KOPT-K1 (cell line): ENCODE measurements around the gene NRP1.
A peak's percentile ranks its signal among the peaks of the same experiment; 100 is the strongest.

Experiments used
- H3K27ac ChIP-seq: fragments of 200-600 bp; sonication (generic); 2 replicates; pipeline ENCODE4 v1.5.1; 2016; ENCODE audit warnings: antibody characterized with exemption, mild to moderate bottlenecking, low read depth, low read length; ENCODE audit not compliant: poor library complexity, severe bottlenecking
- H3K36me3 ChIP-seq: fragments of 200-600 bp; sonication (generic); 2 replicates; pipeline ENCODE4 v1.5.1; 2017; ENCODE audit warnings: antibody characterized with exemption, mild to moderate bottlenecking, low read length, moderate library complexity; ENCODE audit not compliant: insufficient read depth
- H3K9me3 ChIP-seq: fragments of 200-600 bp; sonication (generic); 2 replicates; pipeline ENCODE4 v1.5.1; 2017; ENCODE audit warnings: antibody characterized with exemption, low read length, mild to moderate bottlenecking; ENCODE audit not compliant: insufficient read depth, poor library complexity, severe bottlenecking

The NRP1 gene

GRCh38 chr10:33154590-33154989, 179.9 kb downstream of the NRP1 start:
- H3K36me3 ChIP-seq = no peaks in the 10 kb centered on the region
- H3K27ac ChIP-seq = no peak overlapping the region
- H3K9me3 ChIP-seq = no peaks in the 10 kb centered on the region

GRCh38 chr10:33153968-33154327, 180.5 kb downstream of the NRP1 start:
- Histone ChIP-seq H3K9me3 (no peaks in the 10 kb centered on the region), H3K36me3 (no peaks in the 10 kb centered on the region), H3K27ac (peak overlapping the region; percentile 32)

GRCh38 chr10:33153251-33153967, 181.1 kb downstream of the NRP1 start:
- peak overlapping the region; percentile 32 for H3K27ac ChIP-seq
- no peaks in the 10 kb centered on the region for H3K9me3 ChIP-seq
- H3K36me3 ChIP-seq = no peaks in the 10 kb centered on the region

- H3K27ac ChIP-seq = no peak overlapping the region
- no peaks in the 10 kb centered on the region for H3K36me3 ChIP-seq
- H3K9me3 ChIP-seq = no peaks in the 10 kb centered on the region
These were observed 181.7 kb downstream of the NRP1 start for GRCh38 chr10:33152750-33153149.

- no peaks in the 10 kb centered on the region for H3K9me3 ChIP-seq
- no peak overlapping the region for H3K27ac ChIP-seq
- no peaks in the 10 kb centered on the region for H3K36me3 ChIP-seq
These were observed 182.3 kb downstream of the NRP1 start for GRCh38 chr10:33152146-33152545.

- H3K9me3 ChIP-seq = no peaks in the 10 kb centered on the region
- H3K36me3 ChIP-seq = no peaks in the 10 kb centered on the region
- H3K27ac ChIP-seq = no peak overlapping the region
These were observed 183.1 kb downstream of the NRP1 start for GRCh38 chr10:33151344-33151864.

- Histone ChIP-seq H3K9me3 (no peaks in the 10 kb centered on the region), H3K27ac (no peak overlapping the region), H3K36me3 (no peaks in the 10 kb centered on the region)
These were observed 183.6 kb downstream of the NRP1 start for GRCh38 chr10:33150889-33151288.

- no peaks in the 10 kb centered on the region for H3K36me3 ChIP-seq
- no peaks in the 10 kb centered on the region for H3K9me3 ChIP-seq
- H3K27ac ChIP-seq = no peak overlapping the region
These were observed 184.3 kb downstream of the NRP1 start for GRCh38 chr10:33150146-33150545.

GRCh38 chr10:33147013-33147310, 187.5 kb downstream of the NRP1 start:
- no peaks in the 10 kb centered on the region for H3K9me3 ChIP-seq
- H3K27ac ChIP-seq = no peak overlapping the region

GRCh38 chr10:33146189-33147012, 188.1 kb downstream of the NRP1 start:
- H3K27ac ChIP-seq = no peak overlapping the region
- H3K36me3 ChIP-seq = no peaks in the 10 kb centered on the region
- no peaks in the 10 kb centered on the region for H3K9me3 ChIP-seq

More at GRCh38 chr10:33147013-33147310, 187.5 kb downstream of the NRP1 start:
- H3K36me3 ChIP-seq = no peaks in the 10 kb centered on the region

- H3K36me3 ChIP-seq = no peaks in the 10 kb centered on the region
- no peaks in the 10 kb centered on the region for H3K9me3 ChIP-seq
- no peak overlapping the region for H3K27ac ChIP-seq
These were observed 188.8 kb downstream of the NRP1 start for GRCh38 chr10:33145451-33146188.

- no peak overlapping the region for H3K27ac ChIP-seq
- H3K9me3 ChIP-seq = no peaks in the 10 kb centered on the region
- no peaks in the 10 kb centered on the region for H3K36me3 ChIP-seq
These were observed 191.2 kb downstream of the NRP1 start for GRCh38 chr10:33143160-33143728.

GRCh38 chr10:33142295-33142694, 192.2 kb downstream of the NRP1 start:
- H3K9me3 ChIP-seq = no peaks in the 10 kb centered on the region
- H3K36me3 ChIP-seq = no peaks in the 10 kb centered on the region
- H3K27ac ChIP-seq = no peak overlapping the region

GRCh38 chr10:33141251-33141650, 193.2 kb downstream of the NRP1 start:
- Histone ChIP-seq H3K9me3 (no peaks in the 10 kb centered on the region), H3K36me3 (no peaks in the 10 kb centered on the region), H3K27ac (no peak overlapping the region)

- Histone ChIP-seq H3K36me3 (no peaks in the 10 kb centered on the region), H3K9me3 (no peaks in the 10 kb centered on the region), H3K27ac (peak overlapping the region; percentile 39)
These were observed 195.3 kb downstream of the NRP1 start for GRCh38 chr10:33139181-33139646.
